ENCODE measurements around the gene RNF157.

- TF ChIP-seq CTCF (IDR thresholded peaks at IDR 0.05; ENCODE audit: low read length): no peak
- no peak for TF ChIP-seq EZH2 (optimal IDR thresholded peaks at IDR 0.05; ENCODE audit: low read depth, low read length)
Measured at GRCh38 chr17:76142585-76143041, 97.7 kb downstream of the RNF157 start.

Data from MM.1S (cell line).